Hematopoietic multipotent progenitor cell (in vitro differentiated cells): ENCODE data around the gene ARL13B. TPM values are rescaled to one million over a fixed set of nuclear protein-coding genes. Genes with fewer than 3 reads are reported as not detected.
A peak's percentile ranks its signal among the peaks of the same experiment; 100 is the strongest.

ENCODE experiments used
- DNase-seq, 3 donors: peaks; one replicate each; pipeline ENCODE4 v3.0.0-alpha.2; 2011 to 2015; ENCODE audit warnings: low read depth in 2 of 3, low spot score in 2 of 3
- small RNA-seq: library from RNA; depleted of rRNA; stranded (forward); fragments of <200 nt; gene quantifications from one replicate; pipeline ENCODE3, GENCODE V24; 2012
- total RNA-seq: library from RNA; depleted of rRNA; stranded (reverse); fragments of >200 nt; gene quantifications from one replicate; pipeline ENCODE4 v1.2.3, GENCODE V29; 2012

Gene ARL13B
- total RNA-seq, 1 donor, result 4.8 TPM

- no peak for DNase-seq
These were observed 115.2 kb downstream of the ARL13B start for GRCh38 chr3:94095111-94095510.

GRCh38 chr3:94098452-94098851, 118.5 kb downstream of the ARL13B start:
- DNase-seq, result no peak

- no peak for DNase-seq
These were observed 119.4 kb downstream of the ARL13B start for GRCh38 chr3:94099311-94099710.

GRCh38 chr3:94101860-94102259, 121.9 kb downstream of the ARL13B start:
- DNase-seq, result peak in 1 of 3 donors; percentile 32

Small RNAs within 50 kb of the gene (small RNA-seq; reads per million reads assigned to genes)
- gene RF00019 (not detected), gene RNU6-511P (not detected)

Other genes starting within 250 kb of the ARL13B start
- 0.54 TPM for gene PROS1, start 6.3 kb upstream of the ARL13B start, total RNA-seq
- not detected for gene STX19, start 48.4 kb downstream of the ARL13B start, total RNA-seq
- gene DHFR2, start 82.8 kb downstream of the ARL13B start, total RNA-seq, result 1.6 TPM
- 12.7 TPM for gene NSUN3, start 82.9 kb downstream of the ARL13B start, total RNA-seq